SK-N-SH (cell line): Measurements from ENCODE around the gene CTNNA3. TPM values are rescaled to one million over a fixed set of nuclear protein-coding genes. Genes with fewer than 3 reads are reported as not detected.

Source experiments
- CTCF ChIA-PET: fragments of 300-600, 350-600 bp; formaldehyde crosslinking; extraction: SDS; loops from one replicate; lab custom pipeline; 2021; lab: Yijun Ruan, JAX
- POLR2A ChIA-PET: fragments of 350-600 bp; sonication (Branson Sonifier 250); formaldehyde crosslinking; extraction: SDS; loops from one replicate; lab custom pipeline; 2020; ENCODE audit warnings: antibody characterized with exemption, inconsistent platforms; lab: Yijun Ruan, JAX
- DNase-seq: peaks from one replicate; pipeline ENCODE4 v3.0.0; 2012
- H2AFZ ChIP-seq: fragments of 200-600 bp; sonication (generic); 2 replicates; pipeline ENCODE4 v1.8.1; 2016; ENCODE audit warnings: antibody characterized with exemption, mild to moderate bottlenecking, low read depth
- H3F3A ChIP-seq: fragments of 200-600 bp; sonication (generic); replicated peaks from 2 replicates; pipeline ENCODE3; 2016; ENCODE audit warnings: antibody characterized with exemption, mild to moderate bottlenecking; ENCODE audit not compliant: insufficient read depth
- H3K27ac ChIP-seq, 2 experiments: fragments of 200-500 bp in 1 of 2; fragments of 200-600 bp in 1 of 2; sonication (Bioruptor generic) in 1 of 2; sonication (generic), shearing (Covaris generic) in 1 of 2; 2 replicates each; pipeline versions ENCODE4 v1.5.1 to v1.6.1; 2014 to 2016; ENCODE audit warnings: low read depth in 2 of 2, inconsistent platforms in 1 of 2, low read length in 1 of 2, mild to moderate bottlenecking in 1 of 2, mixed read lengths in 1 of 2
- H3K27me3 ChIP-seq: fragments of 200-600 bp; sonication (generic), shearing (Covaris generic); 2 replicates; pipeline ENCODE4 v1.6.1; 2016; ENCODE audit warnings: mixed run types; ENCODE audit not compliant: insufficient read depth
- H3K36me3 ChIP-seq, 2 experiments: fragments of 200-500 bp in 1 of 2; fragments of 200-600 bp in 1 of 2; sonication (Bioruptor generic) in 1 of 2; sonication (generic) in 1 of 2; replicated peaks in 1 of 2; 2 replicates each; pipeline versions ENCODE3 to v1.5.1; 2014 to 2016; ENCODE audit warnings: low read length in 1 of 2, mild to moderate bottlenecking in 1 of 2; ENCODE audit not compliant: insufficient read depth in 2 of 2, control insufficient read depth in 1 of 2
- H3K4me1 ChIP-seq, 2 experiments: fragments of 200-500 bp in 1 of 2; fragments of 200-600 bp in 1 of 2; sonication (Bioruptor generic) in 1 of 2; sonication (generic), shearing (Covaris generic) in 1 of 2; 2 replicates each; pipeline versions ENCODE4 v1.5.1 to v1.6.1; 2014 to 2016; ENCODE audit warnings: low read depth in 1 of 2, low read length in 1 of 2, mixed run types in 1 of 2; ENCODE audit not compliant: insufficient read depth in 2 of 2, control insufficient read depth in 1 of 2
- H3K4me2 ChIP-seq: fragments of 200-600 bp; sonication (generic), shearing (Covaris generic); 2 replicates; pipeline ENCODE4 v1.6.1; 2017; ENCODE audit warnings: mixed run types
- H3K4me3 ChIP-seq, 2 experiments: fragments of 200-500 bp in 1 of 2; fragments of 200-600 bp in 1 of 2; sonication (Bioruptor generic) in 1 of 2; sonication (generic), shearing (Covaris generic) in 1 of 2; 2 replicates each; pipeline versions ENCODE4 v1.5.1 to v1.8.1; 2014 to 2016; ENCODE audit warnings: low read depth in 2 of 2, inconsistent platforms in 1 of 2, low read length in 1 of 2, mild to moderate bottlenecking in 1 of 2, mixed read lengths in 1 of 2, moderate library complexity in 1 of 2
- H3K79me2 ChIP-seq: fragments of 200-600 bp; sonication (generic); 2 replicates; pipeline ENCODE4 v1.8.1; 2017; ENCODE audit warnings: mild to moderate bottlenecking; ENCODE audit not compliant: insufficient read depth
- H3K9ac ChIP-seq: fragments of 200-600 bp; sonication (generic); 2 replicates; pipeline ENCODE4 v1.6.1; 2017; ENCODE audit warnings: mixed run types
- H3K9me2 ChIP-seq: fragments of 200-600 bp; sonication (generic); 2 replicates; pipeline ENCODE4 v1.6.1; 2017; ENCODE audit warnings: mixed run types
- H3K9me3 ChIP-seq: fragments of 200-600 bp; sonication (generic); 2 replicates; pipeline ENCODE4 v1.6.1; 2017; ENCODE audit warnings: mixed run types, mild to moderate bottlenecking, moderate library complexity
- H4K20me1 ChIP-seq: fragments of 200-600 bp; sonication (generic); 2 replicates; pipeline ENCODE4 v1.6.1; 2017; ENCODE audit warnings: mild to moderate bottlenecking, mixed run types; ENCODE audit not compliant: insufficient read depth
- CHD2 ChIP-seq: fragments of 150-350 bp; IDR thresholded peaks from 2 replicates; pipeline ENCODE4 v1.6.1; 2018; ENCODE audit warnings: low read length; ENCODE audit not compliant: partially characterized antibody
- CTCF ChIP-seq: fragments of 200-600 bp; sonication (generic); IDR thresholded peaks from 2 replicates; pipeline ENCODE4 v1.6.1; 2017; ENCODE audit warnings: antibody characterized with exemption, mild to moderate bottlenecking, moderate library complexity
- ELF1 ChIP-seq: IDR thresholded peaks from 2 replicates; pipeline ENCODE4 v1.4.0; 2012
- EP300 ChIP-seq, 2 experiments: IDR thresholded peaks; 2 replicates each; pipeline versions ENCODE4 v1.4.0 to v1.6.1; 2012; ENCODE audit warnings: borderline replicate concordance in 1 of 2, low read depth in 1 of 2, low read length in 1 of 2
- FOXJ3 ChIP-seq: sonication (generic); formaldehyde crosslinking; IDR thresholded peaks from 2 replicates; pipeline ENCODE4 v1.5.1; 2020; ENCODE audit warnings: mild to moderate bottlenecking, missing genetic modification reagents
- FOXM1 ChIP-seq: IDR thresholded peaks from 2 replicates; pipeline ENCODE4 v1.4.0; 2012; ENCODE audit warnings: low read depth, mild to moderate bottlenecking
- GABPA ChIP-seq: IDR thresholded peaks from 2 replicates; pipeline ENCODE4 v1.4.0; 2012; ENCODE audit warnings: low read depth, mild to moderate bottlenecking
- JUND ChIP-seq: IDR thresholded peaks from 2 replicates; pipeline ENCODE4 v1.4.0; 2012
- MAX ChIP-seq: IDR thresholded peaks from 2 replicates; pipeline ENCODE4 v1.4.0; 2012; ENCODE audit warnings: low read depth
- MEF2A ChIP-seq: IDR thresholded peaks from 2 replicates; pipeline ENCODE4 v1.4.0; 2012; ENCODE audit warnings: low read depth, borderline replicate concordance
- MXI1 ChIP-seq: IDR thresholded peaks from 2 replicates; pipeline ENCODE4 v1.6.1; 2012; ENCODE audit warnings: mild to moderate bottlenecking, low read depth, low read length, improper control_type of control experiment
- NFIC ChIP-seq: IDR thresholded peaks from 2 replicates; pipeline ENCODE4 v1.4.0; 2012; ENCODE audit warnings: borderline replicate concordance
- NRF1 ChIP-seq: IDR thresholded peaks from 2 replicates; pipeline ENCODE4 v1.6.1; 2012; ENCODE audit warnings: low read depth, mild to moderate bottlenecking, low read length
- PBX3 ChIP-seq: IDR thresholded peaks from 2 replicates; pipeline ENCODE4; 2012
- POLR2AphosphoS5 ChIP-seq: IDR thresholded peaks from 2 replicates; pipeline ENCODE4 v1.6.1; 2012; ENCODE audit warnings: low read depth, low read length
- RAD21 ChIP-seq: IDR thresholded peaks from 2 replicates; pipeline ENCODE4 v1.6.1; 2012; ENCODE audit warnings: mild to moderate bottlenecking, low read length
- RFX5 ChIP-seq: IDR thresholded peaks from 2 replicates; pipeline ENCODE4 v1.6.1; 2012; ENCODE audit warnings: mild to moderate bottlenecking, improper control_type of control experiment, low read length
- RXRA ChIP-seq: IDR thresholded peaks from 2 replicates; pipeline ENCODE4 v1.4.0; 2012; ENCODE audit warnings: low read depth, mild to moderate bottlenecking, borderline replicate concordance
- SIN3A ChIP-seq: IDR thresholded peaks from 2 replicates; pipeline ENCODE4 v1.6.1; 2012; ENCODE audit warnings: low read depth, mild to moderate bottlenecking, low read length, moderate library complexity, borderline replicate concordance
- SMC3 ChIP-seq: IDR thresholded peaks from 2 replicates; pipeline ENCODE4 v1.6.1; 2012; ENCODE audit warnings: low read depth, low read length, improper control_type of control experiment
- TCF12 ChIP-seq: IDR thresholded peaks from 2 replicates; pipeline ENCODE4 v1.4.0; 2012
- TEAD4 ChIP-seq: IDR thresholded peaks from 2 replicates; pipeline ENCODE4 v1.4.0; 2012; ENCODE audit warnings: mild to moderate bottlenecking, borderline replicate concordance; ENCODE audit not compliant: insufficient read depth
- USF2 ChIP-seq: fragments of 150-350 bp; IDR thresholded peaks from 2 replicates; pipeline ENCODE4 v1.6.1; 2017; ENCODE audit warnings: antibody characterized with exemption, low read length, low read depth, borderline replicate concordance
- YY1 ChIP-seq: IDR thresholded peaks from 2 replicates; pipeline ENCODE4 v1.4.0; 2012; ENCODE audit warnings: low read depth, mild to moderate bottlenecking
- WGBS: methylation state at CpG from one replicate; pipeline ENCODE4 v1.1.6; 2017; ENCODE audit warnings: low lambda C conversion rate; 5-methylcytosine and 5-hydroxymethylcytosine counted together
- polyA plus RNA-seq, 3 experiments: library from polyadenylated mRNA; depleted of rRNA; stranded (reverse); fragments of >200 nt; gene quantifications; 2 replicates each; pipeline ENCODE4 v1.2.3, GENCODE V29; 2012

Gene CTNNA3
- polyA plus RNA-seq, 1 of the 3 experiments (the other 2 are of a cell fraction): not detected

GRCh38 chr10:66888237-66888636, 807.8 kb downstream of the CTNNA3 start:
- Histone ChIP-seq H4K20me1 (no peaks in the 10 kb centered on the region), H3K27me3 (no peaks in the 10 kb centered on the region; the same call in 1 of the 2 replicates), H3K79me2 (no peaks in the 10 kb centered on the region), H3K9me3 (no peaks in the 10 kb centered on the region), H3K4me2 (no peak overlapping the region), H3K4me3 (no peak overlapping the region), H3F3A (no peaks in the 10 kb centered on the region), H3K36me3 (no peaks in the 10 kb centered on the region), H3K4me1 (no peaks in the 10 kb centered on the region), H3K9ac (no peak overlapping the region), H2AFZ (no peak overlapping the region), H3K27ac (no peak overlapping the region), H3K9me2 (no peaks in the 10 kb centered on the region)
- WGBS: 5% methylated on average over 1 of the region's 1 CpG
- ChIA-PET CTCF (no interaction called here), POLR2A (no interaction called here)
- TF ChIP-seq TCF12 (no peak), RFX5 (no peak), CTCF (no peak), PBX3 (no peak), SMC3 (no peak), NFIC (no peak), MXI1 (no peak), POLR2AphosphoS5 (no peak), YY1 (no peak), NRF1 (no peak), FOXJ3 (CRISPR knock-in tag) (no peak), RAD21 (no peak), MEF2A (no peak), JUND (no peak)
- DNase-seq: no peak

GRCh38 chr10:66886848-66887247, 809.1 kb downstream of the CTNNA3 start:
- Histone ChIP-seq H2AFZ (no peak overlapping the region), H3K27me3 (no peaks in the 10 kb centered on the region; the same call in 1 of the 2 replicates), H3K4me3 (no peak overlapping the region), H3K27ac (no peak overlapping the region), H3K9me2 (no peaks in the 10 kb centered on the region), H3K4me2 (no peak overlapping the region), H3F3A (no peaks in the 10 kb centered on the region), H4K20me1 (no peaks in the 10 kb centered on the region), H3K9ac (no peak overlapping the region), H3K36me3 (no peaks in the 10 kb centered on the region), H3K9me3 (no peaks in the 10 kb centered on the region), H3K79me2 (no peaks in the 10 kb centered on the region), H3K4me1 (no peaks in the 10 kb centered on the region)
- POLR2A ChIA-PET: no interaction called here
- no peak for DNase-seq
- CTCF ChIA-PET: no interaction called here
- TF ChIP-seq MXI1: no peak
- no peak for TF ChIP-seq TEAD4
- TF ChIP-seq FOXM1: no peak
- TF ChIP-seq GABPA: no peak
- no peak for TF ChIP-seq POLR2AphosphoS5
- TF ChIP-seq RFX5: no peak
- TF ChIP-seq RXRA: no peak
- TF ChIP-seq NFIC: no peak
- TF ChIP-seq ELF1: no peak
- TF ChIP-seq SIN3A: no peak
- TF ChIP-seq FOXJ3 (CRISPR knock-in tag): no peak
- no peak for TF ChIP-seq EP300 (IDR thresholded peaks at IDR 0.05; ENCODE audit: borderline replicate concordance in 1 of 2, low read depth in 1 of 2, low read length in 1 of 2)
- no peak for TF ChIP-seq MEF2A
- no peak for TF ChIP-seq USF2
- no peak for TF ChIP-seq MAX
- no peak for TF ChIP-seq CHD2
